Astrocyte (in vitro differentiated cells and primary cell): ENCODE results near the gene CTSD.

ENCODE experiments used
- CTCF ChIP-seq: IDR thresholded peaks from 2 replicates; pipeline ENCODE4 v1.5.1; 2011; ENCODE audit warnings: low read depth, mild to moderate bottlenecking, inconsistent platforms, low read length, moderate library complexity; ENCODE audit not compliant: insufficient read depth
- EZH2 ChIP-seq: IDR thresholded peaks from 2 replicates; pipeline ENCODE4 v1.6.1; 2012; ENCODE audit warnings: mild to moderate bottlenecking, low read length, inconsistent platforms; ENCODE audit not compliant: insufficient read depth

GRCh38 chr11:1782031-1782590 lies 18.4 kb upstream of the CTSD start:
- TF ChIP-seq CTCF (no peak), EZH2 (no peak)
